Heart left ventricle (tissue), 13 donors: ENCODE data around the gene MYO7B.

Source experiments
- POLR2A ChIP-seq, 2 donors: fragments of 450-650 bp; IDR thresholded peaks; one replicate each; pipeline ENCODE4 v1.6.1; 2017; ENCODE audit warnings: antibody characterized with exemption in 2 of 2, mild to moderate bottlenecking in 2 of 2, moderate library complexity in 2 of 2
- TF ChIP-seq, protein P1 (sequence below), 12 donors: fragments of 200-600 bp; sonication (generic) in 4 of 12; IDR thresholded peaks; one replicate each; pipeline versions ENCODE4 v1.5.0 to v1.8.0; 2018 to 2022; ENCODE audit warnings: antibody characterized with exemption in 12 of 12, mild to moderate bottlenecking in 5 of 12
- donor health status: ischemic (EF 13 %, LVEDD 7.1; RV severe dilation, severe dysfunction).
- donor health status: DM: no; HTN: yes; CAD: no.
- donor health status: DM: no; HTN: no; CAD: no.
- donor health status: ischemic (EF 25% LVEDD 6.9; RV normal size, moderate dysfunction).
- donor health status: ischemic (EF 25% LVEDD 5.7; RV mildly dilated, moderate dysfunction).
- donor health status: ischemic (EF 35%, LVEDD 5.7; RV mildly dilated, moderate dysfunction).
- donor health status: nonischemic (EF 11% LVEDD 7.7; RV severe dilation, severe dysfunction).
- donor health status: DM: yes; HTN: yes; CAD: no.
- donor health status: PGD.
- donor health status: ischemic (EF 29% LVEDD 5.4; RV normal size, mild dysfunction).
- donor health status: nonischemic (EF 23%, LVEDD 6.1; RV moderate dilation, normal function).

GRCh38 chr2:127526132-127527000 lies 9.1 kb upstream of the MYO7B start, which contains the start of gene IWS1:
- peak in 1 of 2 donors; percentile 56 for TF ChIP-seq POLR2A (IDR thresholded peaks at IDR 0.05)
- TF ChIP-seq, protein P1, sequence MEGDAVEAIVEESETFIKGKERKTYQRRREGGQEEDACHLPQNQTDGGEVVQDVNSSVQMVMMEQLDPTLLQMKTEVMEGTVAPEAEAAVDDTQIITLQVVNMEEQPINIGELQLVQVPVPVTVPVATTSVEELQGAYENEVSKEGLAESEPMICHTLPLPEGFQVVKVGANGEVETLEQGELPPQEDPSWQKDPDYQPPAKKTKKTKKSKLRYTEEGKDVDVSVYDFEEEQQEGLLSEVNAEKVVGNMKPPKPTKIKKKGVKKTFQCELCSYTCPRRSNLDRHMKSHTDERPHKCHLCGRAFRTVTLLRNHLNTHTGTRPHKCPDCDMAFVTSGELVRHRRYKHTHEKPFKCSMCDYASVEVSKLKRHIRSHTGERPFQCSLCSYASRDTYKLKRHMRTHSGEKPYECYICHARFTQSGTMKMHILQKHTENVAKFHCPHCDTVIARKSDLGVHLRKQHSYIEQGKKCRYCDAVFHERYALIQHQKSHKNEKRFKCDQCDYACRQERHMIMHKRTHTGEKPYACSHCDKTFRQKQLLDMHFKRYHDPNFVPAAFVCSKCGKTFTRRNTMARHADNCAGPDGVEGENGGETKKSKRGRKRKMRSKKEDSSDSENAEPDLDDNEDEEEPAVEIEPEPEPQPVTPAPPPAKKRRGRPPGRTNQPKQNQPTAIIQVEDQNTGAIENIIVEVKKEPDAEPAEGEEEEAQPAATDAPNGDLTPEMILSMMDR (IDR thresholded peaks at IDR 0.05): peak; percentile 9 to 51 (median 37)
